22Rv1 (cell line): ENCODE measurements around the gene CFAP43.

ENCODE experiments used
- ZFX ChIP-seq: fragments of 450-650 bp; IDR thresholded peaks from 2 replicates; pipeline ENCODE4 v1.6.1; 2017; ENCODE audit warnings: antibody characterized with exemption, borderline replicate concordance
- TF ChIP-seq, protein P1 (sequence below): fragments of 450-650 bp; IDR thresholded peaks from 2 replicates; pipeline ENCODE4 v1.5.1; 2017; ENCODE audit warnings: mild to moderate bottlenecking

- TF ChIP-seq, protein P1, sequence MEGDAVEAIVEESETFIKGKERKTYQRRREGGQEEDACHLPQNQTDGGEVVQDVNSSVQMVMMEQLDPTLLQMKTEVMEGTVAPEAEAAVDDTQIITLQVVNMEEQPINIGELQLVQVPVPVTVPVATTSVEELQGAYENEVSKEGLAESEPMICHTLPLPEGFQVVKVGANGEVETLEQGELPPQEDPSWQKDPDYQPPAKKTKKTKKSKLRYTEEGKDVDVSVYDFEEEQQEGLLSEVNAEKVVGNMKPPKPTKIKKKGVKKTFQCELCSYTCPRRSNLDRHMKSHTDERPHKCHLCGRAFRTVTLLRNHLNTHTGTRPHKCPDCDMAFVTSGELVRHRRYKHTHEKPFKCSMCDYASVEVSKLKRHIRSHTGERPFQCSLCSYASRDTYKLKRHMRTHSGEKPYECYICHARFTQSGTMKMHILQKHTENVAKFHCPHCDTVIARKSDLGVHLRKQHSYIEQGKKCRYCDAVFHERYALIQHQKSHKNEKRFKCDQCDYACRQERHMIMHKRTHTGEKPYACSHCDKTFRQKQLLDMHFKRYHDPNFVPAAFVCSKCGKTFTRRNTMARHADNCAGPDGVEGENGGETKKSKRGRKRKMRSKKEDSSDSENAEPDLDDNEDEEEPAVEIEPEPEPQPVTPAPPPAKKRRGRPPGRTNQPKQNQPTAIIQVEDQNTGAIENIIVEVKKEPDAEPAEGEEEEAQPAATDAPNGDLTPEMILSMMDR = no peak
- TF ChIP-seq ZFX = no peak
Observed at GRCh38 chr10:104255311-104255981, 23.3 kb upstream of the CFAP43 start.
